A549 treated with GW870086 at 1 μM for 4 hours (cell line): ENCODE data around the gene RPS19. TPM values are rescaled to one million over a fixed set of nuclear protein-coding genes. Genes with fewer than 3 reads are reported as not detected.

Experiments
- total RNA-seq: library from RNA; stranded (reverse); fragments of 200-300 nt; extraction: Qiagen RNA extraction; gene quantifications from 5 replicates; pipeline ENCODE4 v1.2.3, GENCODE V29; 2022; ENCODE audit warnings: low read depth

RPS19 gene
- total RNA-seq, result 9,077 to 10,791 TPM (median 9,411 TPM) in 5 replicates

DNA sequence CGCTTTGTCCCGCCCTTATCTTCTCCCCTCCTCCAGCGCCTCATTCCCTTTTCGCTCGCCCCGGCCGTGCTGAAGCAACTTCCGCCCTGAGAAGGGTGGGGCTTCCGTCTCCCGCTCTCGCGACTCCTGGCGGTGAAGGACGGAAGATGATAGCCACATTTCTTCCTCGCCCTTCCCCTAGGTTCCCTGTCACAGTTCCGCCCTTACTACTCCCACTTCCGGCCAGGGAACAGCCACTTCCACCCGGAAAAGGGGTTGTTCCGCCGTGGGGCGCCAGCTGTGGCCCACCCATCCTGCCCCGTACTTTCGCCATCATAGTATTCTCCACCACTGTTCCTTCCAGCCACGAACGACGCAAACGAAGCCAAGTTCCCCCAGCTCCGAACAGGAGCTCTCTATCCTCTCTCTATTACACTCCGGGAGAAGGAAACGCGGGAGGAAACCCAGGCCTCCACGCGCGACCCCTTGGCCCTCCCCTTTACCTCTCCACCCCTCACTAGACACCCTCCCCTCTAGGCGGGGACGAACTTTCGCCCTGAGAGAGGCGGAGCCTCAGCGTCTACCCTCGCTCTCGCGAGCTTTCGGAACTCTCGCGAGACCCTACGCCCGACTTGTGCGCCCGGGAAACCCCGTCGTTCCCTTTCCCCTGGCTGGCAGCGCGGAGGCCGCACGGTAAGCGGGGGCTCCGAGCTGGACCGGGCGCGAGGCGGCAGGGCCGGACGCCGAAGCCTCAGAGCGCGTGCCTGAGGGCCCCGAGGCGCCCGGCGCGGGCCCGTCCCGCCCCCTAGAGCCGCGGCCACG is at the start of gene RPS19:
Gene RPS19, plus strand, starts transcription at position 638 of the 801 bp plus-strand sequence. CDS start 520 bp downstream, outside the sequence.

DNA sequence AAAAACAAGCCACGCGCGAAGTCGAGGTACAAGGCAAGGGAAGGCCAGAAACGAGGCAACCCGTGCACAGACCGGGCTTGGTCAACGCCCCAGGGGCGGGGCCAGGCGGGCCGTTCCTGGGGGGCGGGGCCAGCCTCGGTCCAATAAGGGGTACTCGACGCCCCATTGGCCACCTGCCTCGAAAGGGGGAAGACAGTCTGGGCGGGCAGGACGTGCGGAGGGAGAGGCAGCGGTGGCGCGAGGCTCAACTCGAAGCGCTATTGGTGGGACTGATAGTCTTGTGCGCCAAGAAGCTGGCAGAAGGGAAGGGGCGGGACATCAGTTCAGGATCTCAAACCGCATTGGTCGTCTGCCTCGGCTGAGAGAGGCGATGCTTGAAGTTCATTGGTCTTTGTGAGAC is 15.5 kb upstream of the RPS19 start, which contains the start of gene LYPD4:
Gene LYPD4, minus strand, starts transcription at position 83 of the 400 bp plus-strand sequence. CDS start 5,398 bp downstream, outside the sequence.

DNA sequence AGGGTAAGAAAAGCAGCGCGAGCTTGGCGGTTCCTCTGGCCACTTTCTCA is 15.2 kb upstream of the RPS19 start, which contains the start of gene DMRTC2:
Gene DMRTC2, plus strand, starts transcription at position 42 of the 50 bp plus-strand sequence. CDS start 2,387 bp downstream, outside the sequence.

DNA sequence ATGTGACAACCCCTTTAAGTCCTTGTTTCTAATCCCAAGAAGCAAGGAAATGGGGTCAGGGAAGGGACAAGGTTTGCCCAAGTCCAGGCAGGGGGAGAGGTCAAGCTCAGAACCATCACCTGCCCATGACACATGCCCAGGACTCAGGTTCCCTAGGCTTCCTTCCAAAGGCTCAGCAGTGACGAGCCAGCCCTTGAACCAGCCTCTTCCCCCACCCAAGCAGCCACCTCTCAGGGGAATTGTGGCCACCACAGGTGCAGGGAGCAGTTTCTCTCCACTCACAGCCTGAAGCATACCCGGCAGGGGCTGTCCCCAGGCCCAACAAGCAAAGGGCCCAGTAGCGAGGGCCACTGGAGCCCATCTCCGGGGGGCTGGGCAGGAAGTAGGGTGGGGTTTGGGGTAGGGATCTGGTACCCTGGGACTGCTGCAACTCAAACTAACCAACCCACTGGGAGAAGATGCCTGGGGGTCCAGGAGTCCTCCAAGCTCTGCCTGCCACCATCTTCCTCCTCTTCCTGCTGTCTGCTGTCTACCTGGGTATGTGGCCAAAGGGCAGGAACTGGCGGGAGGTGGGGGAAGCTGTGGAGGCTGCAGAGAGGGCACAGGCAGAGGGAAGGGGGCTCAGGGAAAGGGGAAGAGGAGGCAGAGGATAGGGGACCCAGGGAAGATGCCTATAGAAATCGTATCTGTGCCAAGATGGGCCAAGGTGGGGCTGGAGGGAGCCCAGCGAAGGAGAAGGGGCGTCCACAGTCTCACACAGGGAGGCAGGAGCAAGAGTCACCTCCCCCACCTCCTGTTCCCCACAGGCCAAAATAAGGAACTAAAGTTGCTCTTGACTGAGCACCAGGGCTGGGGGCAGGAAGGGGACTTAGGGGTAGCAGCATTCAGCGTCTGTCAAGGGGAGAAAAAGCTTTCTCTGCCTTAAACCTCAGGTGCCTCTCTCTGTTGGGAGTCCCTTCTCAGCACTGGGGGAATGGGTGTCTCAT is 17.1 kb downstream of the RPS19 start, which contains the start of gene CD79A:
Gene CD79A, plus strand, starts transcription at position 433 of the 986 bp plus-strand sequence. Its CDS starts 26 bp downstream, at position 459.

DNA sequence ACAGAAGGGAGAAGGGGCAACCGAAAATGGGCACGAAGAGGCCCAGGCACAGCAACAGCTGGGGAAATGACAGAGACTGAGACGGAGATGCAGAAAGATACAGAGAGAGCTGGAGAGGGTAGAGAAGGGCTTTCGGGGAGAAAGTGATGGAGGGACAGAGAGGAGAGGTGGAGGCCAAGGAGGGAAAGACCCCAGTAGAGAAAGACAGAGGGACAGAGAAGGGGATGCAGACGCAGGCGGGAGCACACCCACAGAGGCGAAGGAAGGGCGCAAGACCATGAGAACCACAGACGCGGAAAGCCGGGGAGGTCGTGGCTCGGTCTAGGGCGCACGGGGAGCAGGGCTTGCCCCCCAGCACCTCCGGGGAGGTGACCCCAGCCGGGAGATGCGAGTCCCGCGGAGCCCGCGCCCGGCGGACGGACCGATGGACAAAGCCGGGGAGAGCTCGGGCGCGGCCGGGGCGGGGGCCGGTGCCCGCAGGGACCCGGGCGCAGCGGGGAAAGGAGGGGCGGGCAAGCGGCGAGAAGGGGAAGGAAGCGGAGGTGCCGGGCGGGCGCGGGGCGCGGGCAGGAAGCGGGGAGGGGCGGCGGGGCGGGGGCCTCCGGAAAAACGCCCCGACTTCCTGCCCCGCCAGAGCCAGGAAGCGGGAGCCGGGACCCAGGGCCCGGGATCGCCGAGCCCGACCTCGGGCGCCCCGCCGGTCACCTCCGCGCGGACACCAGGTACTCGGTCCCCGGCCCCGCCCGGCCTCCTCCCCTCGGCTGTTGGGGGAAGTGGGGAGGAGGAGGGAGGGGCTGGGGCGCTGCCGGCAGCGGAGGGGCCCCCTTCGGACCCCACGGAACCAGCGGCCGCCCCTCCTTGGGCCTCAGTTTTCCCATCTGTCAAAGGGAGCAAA is 22.8 kb downstream of the RPS19 start, which contains the start of gene ARHGEF1:
Gene ARHGEF1, plus strand, starts transcription at position 617 of the 895 bp plus-strand sequence. CDS start 4,899 bp downstream, outside the sequence.

Other genes with a start within 250 kb of the RPS19 start
- gene CEACAM4, start 233.2 kb upstream of the RPS19 start, total RNA-seq, result not detected in 5 replicates
- 0.08 to 0.17 TPM in 2 of 5 replicates, not detected in the others for gene CEACAM7, start 172.0 kb upstream of the RPS19 start, total RNA-seq
- 1.6 to 2.1 TPM (median 1.7 TPM) in 5 replicates for gene CEACAM5, start 151.6 kb upstream of the RPS19 start, total RNA-seq
- gene CEACAM6, start 104.7 kb upstream of the RPS19 start, total RNA-seq, result 14.9 to 22.6 TPM (median 20.6 TPM) in 5 replicates
- not detected in 5 replicates for gene CEACAM3, start 63.7 kb upstream of the RPS19 start, total RNA-seq
- gene LYPD4, start 15.6 kb upstream of the RPS19 start, total RNA-seq, result not detected in 5 replicates
- gene DMRTC2, start 15.2 kb upstream of the RPS19 start, total RNA-seq, result not detected in 5 replicates
- 0.66 to 1.3 TPM (median 0.91 TPM) in 5 replicates for gene CD79A, start 17.0 kb downstream of the RPS19 start, total RNA-seq
- gene ARHGEF1, start 22.9 kb downstream of the RPS19 start, total RNA-seq, result 83.9 to 123 TPM (median 107 TPM) in 5 replicates
- gene ERFL, start 68.2 kb downstream of the RPS19 start, total RNA-seq, result 0.23 to 0.35 TPM (median 0.29 TPM) in 5 replicates
- 204 to 269 TPM (median 241 TPM) in 5 replicates for gene RABAC1, start 99.1 kb downstream of the RPS19 start, total RNA-seq
- gene ATP1A3, start 134.0 kb downstream of the RPS19 start, total RNA-seq, result 3.5 to 5.8 TPM (median 4.7 TPM) in 5 replicates
- 0.37 to 0.50 TPM (median 0.42 TPM) in 5 replicates for gene GRIK5, start 210.0 kb downstream of the RPS19 start, total RNA-seq
- gene ZNF574, start 215.9 kb downstream of the RPS19 start, total RNA-seq, result 28.7 to 38.8 TPM (median 36.8 TPM) in 5 replicates